OCI-LY7 (cell line): ENCODE data around the gene PTGR1.

Experiments used
- CTCF ChIP-seq: fragments of 200-600 bp; sonication (generic); conservative IDR thresholded peaks from 2 replicates; pipeline ENCODE4 v1.5.1; 2014; ENCODE audit warnings: mild to moderate bottlenecking, antibody characterized with exemption, low read length, moderate library complexity, mixed read lengths
- EZH2phosphoT487 ChIP-seq: fragments of 200-600 bp; sonication (generic); IDR thresholded peaks from 2 replicates; pipeline ENCODE4 v1.6.1; 2018; ENCODE audit warnings: low read depth, borderline replicate concordance, mild to moderate bottlenecking, mixed run types, antibody characterized with exemption, low read length, moderate library complexity, mixed read lengths

GRCh38 chr9:111627260-111627963 is 28.0 kb upstream of the PTGR1 start:
- no peak for TF ChIP-seq CTCF
- TF ChIP-seq EZH2phosphoT487, result no peak
